GM18505 (cell line): Measurements from ENCODE around the gene ANKS1A.
"Not testable (repeated sequence)": the region's sequence is repeated elsewhere in the genome, so short reads cannot be mapped to it uniquely, and the experiment has no call there.

Source experiments
- ATAC-seq: cut with Tn5 transposase; IDR thresholded peaks from one replicate; pipeline ENCODE4 v1.9.1; 2021; ENCODE audit not compliant: unreplicated experiment
- POLR2A ChIP-seq: IDR thresholded peaks from 4 replicates; pipeline ENCODE4 v1.6.1; 2011; ENCODE audit warnings: borderline replicate concordance; ENCODE audit not compliant: insufficient read depth, insufficient read length; ENCODE audit errors: extremely low read depth

ANKS1A gene

DNA sequence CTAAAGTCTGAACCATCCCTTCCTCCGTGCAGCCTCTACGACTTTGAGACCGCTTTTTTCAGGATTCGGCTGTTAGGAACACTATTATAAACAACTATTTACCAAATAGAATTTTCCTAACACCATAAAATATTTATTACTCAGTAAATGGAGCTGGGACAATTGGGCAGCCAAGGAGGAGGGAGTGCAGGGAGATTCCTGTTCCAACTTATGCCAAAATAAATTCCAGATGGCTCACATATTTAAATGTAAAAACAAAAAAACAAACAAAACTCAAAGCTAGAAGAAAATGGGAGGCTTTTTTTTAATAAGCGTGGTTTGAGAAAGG, 204.0 kb downstream of the ANKS1A start:
- ATAC-seq: no peak
- no peak for TF ChIP-seq POLR2A

GRCh38 chr6:35093783-35094182, 204.7 kb downstream of the ANKS1A start:
- ATAC-seq: no peak

GRCh38 chr6:35094183-35094582, 205.1 kb downstream of the ANKS1A start:
- no peak for TF ChIP-seq POLR2A
- no peak for ATAC-seq

More at GRCh38 chr6:35093783-35094182, 204.7 kb downstream of the ANKS1A start:
- TF ChIP-seq POLR2A: no peak

- ATAC-seq: no peak
- TF ChIP-seq POLR2A: no peak
These were observed 207.2 kb downstream of the ANKS1A start for GRCh38 chr6:35096129-35096862.

DNA sequence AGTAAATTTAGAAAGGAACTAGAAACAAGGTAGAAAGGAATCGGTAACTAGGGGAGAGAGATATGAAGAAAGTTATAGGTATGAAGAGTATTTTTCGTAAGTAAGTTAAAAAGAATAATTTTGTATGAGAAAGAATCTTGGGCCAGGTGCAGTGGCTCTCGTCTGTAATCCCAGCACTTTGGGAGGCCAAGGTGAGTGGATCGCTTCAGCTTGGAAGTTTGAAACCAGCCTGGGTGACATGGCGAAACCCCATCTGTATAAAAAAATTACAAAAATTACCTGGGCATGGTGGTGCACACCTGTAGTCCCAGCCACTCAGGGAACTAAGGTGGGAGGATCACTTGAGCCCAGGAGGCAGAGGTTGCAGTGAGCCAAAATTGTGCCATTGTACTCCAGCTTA, 210.1 kb downstream of the ANKS1A start:
- TF ChIP-seq POLR2A: no peak
- ATAC-seq: no peak

GRCh38 chr6:35105078-35105477, 216.0 kb downstream of the ANKS1A start:
- no peak for ATAC-seq
- TF ChIP-seq POLR2A: no peak

DNA sequence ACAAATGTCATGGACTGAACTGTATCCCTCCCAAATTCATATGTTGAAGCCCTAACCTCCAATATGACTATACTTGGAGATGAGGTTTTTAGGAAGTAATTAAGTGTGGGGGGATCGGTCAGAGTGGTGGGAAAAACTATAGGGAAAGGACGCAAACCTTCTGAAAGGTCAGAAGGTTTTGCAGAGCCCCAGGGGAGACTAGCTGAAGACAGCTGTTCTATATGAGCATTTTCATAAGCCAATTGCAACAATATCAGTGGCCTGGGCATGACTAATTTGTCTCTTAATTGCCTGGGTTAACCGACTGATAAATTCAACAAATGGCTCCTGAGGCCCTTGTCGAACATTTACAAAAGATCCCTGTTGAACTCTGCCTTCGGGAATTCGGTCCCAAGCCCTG, 217.0 kb downstream of the ANKS1A start:
- not testable (repeated sequence) for ATAC-seq

- ATAC-seq: not testable (repeated sequence)
These were observed 218.2 kb downstream of the ANKS1A start for GRCh38 chr6:35107208-35107607.

- ATAC-seq: not testable (repeated sequence)
These were observed 218.7 kb downstream of the ANKS1A start for GRCh38 chr6:35107761-35108160.

DNA sequence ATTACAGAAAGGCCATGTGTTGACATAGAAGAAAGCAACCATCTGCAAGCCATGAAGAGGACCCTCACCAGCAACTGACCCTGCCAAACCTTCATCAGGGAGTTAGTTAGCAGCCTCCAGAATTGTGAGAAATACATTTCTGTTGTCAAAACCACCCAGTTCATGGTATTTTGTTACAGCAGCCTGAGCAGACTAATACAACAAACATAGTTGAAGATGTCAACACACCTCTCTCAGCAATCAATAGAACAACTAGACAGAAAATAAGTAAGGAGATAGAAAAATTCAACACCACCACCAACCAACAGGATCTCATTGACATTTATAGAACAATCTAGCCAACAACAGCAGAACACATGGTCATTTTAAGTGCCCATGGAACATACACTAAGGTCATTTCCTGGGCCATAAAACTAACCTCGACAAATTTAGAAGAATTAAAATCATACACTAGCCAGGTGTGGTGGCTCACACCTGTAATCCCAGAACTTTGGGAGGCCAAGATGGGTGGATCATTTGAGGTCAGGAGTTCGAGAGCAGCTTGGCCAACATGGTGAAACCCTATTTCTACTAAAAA, 219.3 kb downstream of the ANKS1A start:
- ATAC-seq: no peak
- no peak for TF ChIP-seq POLR2A

DNA sequence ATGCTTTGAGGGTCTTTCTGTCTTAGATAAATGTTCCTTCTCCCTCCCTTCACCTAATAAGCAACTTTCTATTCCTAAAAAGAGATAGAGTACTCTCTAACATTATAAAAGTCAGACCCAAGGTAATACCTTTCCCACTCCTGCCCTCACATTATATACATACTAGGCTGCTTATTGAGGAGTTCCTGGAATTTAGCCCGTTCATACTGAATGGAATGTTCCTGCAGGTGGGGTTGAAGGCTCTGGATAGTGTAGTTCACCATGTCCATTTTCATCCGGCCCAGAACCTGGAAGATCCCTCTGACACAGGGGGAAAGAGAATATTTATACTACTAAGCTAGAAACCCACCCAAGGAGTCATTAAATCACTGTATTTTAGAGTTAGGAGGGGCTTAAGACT, 231.7 kb downstream of the ANKS1A start:
- no peak for ATAC-seq
- TF ChIP-seq POLR2A: no peak

DNA sequence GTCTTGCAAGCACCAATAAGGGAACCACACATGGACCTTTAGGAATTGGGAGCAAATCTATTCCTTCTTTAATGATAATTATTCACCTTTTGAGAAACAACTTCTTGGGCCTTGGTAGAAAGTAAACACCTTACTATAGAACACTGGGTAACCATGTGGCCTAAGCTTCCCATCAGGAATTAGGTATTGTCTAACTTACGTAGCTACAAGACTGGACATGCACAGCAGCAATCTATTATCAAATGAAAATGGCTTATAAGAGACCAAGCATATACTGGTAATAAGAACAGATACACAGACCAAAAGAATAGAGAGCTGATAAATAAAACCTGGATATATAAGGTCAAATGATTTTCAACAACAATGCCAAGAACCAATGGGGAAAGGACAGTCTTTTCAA, 235.3 kb downstream of the ANKS1A start:
- TF ChIP-seq POLR2A: no peak
- ATAC-seq: no peak

- ATAC-seq: no peak
- TF ChIP-seq POLR2A: no peak
These were observed 239.0 kb downstream of the ANKS1A start for GRCh38 chr6:35128042-35128441.

- no peak for ATAC-seq
- no peak for TF ChIP-seq POLR2A
These were observed 239.4 kb downstream of the ANKS1A start for GRCh38 chr6:35128496-35128895.

DNA sequence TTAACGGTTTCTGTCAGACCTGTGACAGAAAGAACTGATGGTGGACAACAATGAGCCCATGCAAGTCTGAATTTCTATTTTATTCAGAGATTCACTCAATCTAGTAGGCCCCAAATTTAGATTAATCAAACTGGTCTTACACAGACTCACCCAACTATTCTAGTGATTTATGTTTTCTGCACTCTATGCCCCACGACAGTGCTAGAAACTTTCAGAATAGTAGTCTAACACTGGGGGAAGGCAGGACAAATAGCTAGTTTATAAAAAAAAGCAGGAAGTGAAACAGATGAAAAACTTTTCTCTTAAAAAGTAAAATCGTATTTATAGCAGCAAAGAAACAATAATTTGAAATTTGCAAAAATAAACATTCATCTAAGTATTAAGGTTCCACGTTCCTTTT, 247.1 kb downstream of the ANKS1A start:
- ATAC-seq: no peak
- no peak for TF ChIP-seq POLR2A

GRCh38 chr6:35138191-35138590, 249.1 kb downstream of the ANKS1A start:
- ATAC-seq: not testable (repeated sequence)
